ENCODE data around the gene HS6ST1.

- TF ChIP-seq CTCF (IDR thresholded peaks at IDR 0.05) (no peak), POLR2A (IDR thresholded peaks at IDR 0.05) (no peak)
Measured at GRCh38 chr2:128235581-128235980, 83.1 kb downstream of the HS6ST1 start.

All from testis (tissue), 2 donors.